GM23338 (cell line): ENCODE results near the gene SMIM10.

Experiments
- CREB1 ChIP-seq: fragments of 250-450 bp; sonication (Bioruptor Pico); IDR thresholded peaks from 2 replicates; pipeline ENCODE4 v1.5.0; 2020; ENCODE audit warnings: low read depth, mild to moderate bottlenecking, moderate library complexity
- POLR2AphosphoS5 ChIP-seq: IDR thresholded peaks from 2 replicates; pipeline ENCODE4 v1.6.1; 2016; ENCODE audit warnings: antibody characterized with exemption, low read depth
- TF ChIP-seq, protein P1 (sequence below), 2 experiments: fragments of 200-600 bp in 1 of 2; sonication (generic) in 1 of 2; conservative IDR thresholded peaks; 2 replicates each; pipeline versions ENCODE4 v1.5.1 to v1.6.1; 2016 to 2017; ENCODE audit warnings: antibody characterized with exemption in 2 of 2, low read depth in 2 of 2, mild to moderate bottlenecking in 2 of 2, moderate library complexity in 1 of 2
- TF ChIP-seq, protein P2 (sequence below): fragments of 250-450 bp; sonication (Bioruptor Pico); IDR thresholded peaks from 2 replicates; pipeline ENCODE4 v1.5.0; 2020; ENCODE audit warnings: mild to moderate bottlenecking, moderate library complexity

DNA sequence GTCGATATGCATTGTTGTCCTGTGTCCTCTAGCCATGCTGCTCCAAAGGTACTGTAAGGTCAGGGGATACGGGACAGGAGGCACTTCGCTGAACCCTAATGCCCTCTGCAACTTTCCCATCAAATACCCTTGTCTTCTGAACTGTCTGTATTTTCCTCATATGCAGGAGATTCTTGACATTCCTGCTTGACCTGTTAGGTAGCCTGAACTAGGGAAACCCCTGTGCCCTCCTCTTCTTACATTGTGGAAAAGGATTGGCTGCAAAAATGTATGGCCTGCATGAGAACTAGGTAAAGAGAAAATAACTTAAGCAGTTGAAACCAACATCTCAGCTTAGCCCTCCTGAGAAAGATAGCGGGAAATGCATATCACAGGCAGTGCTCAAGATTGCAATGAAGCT, 20.1 kb downstream of the SMIM10 start:
- TF ChIP-seq, protein P1, sequence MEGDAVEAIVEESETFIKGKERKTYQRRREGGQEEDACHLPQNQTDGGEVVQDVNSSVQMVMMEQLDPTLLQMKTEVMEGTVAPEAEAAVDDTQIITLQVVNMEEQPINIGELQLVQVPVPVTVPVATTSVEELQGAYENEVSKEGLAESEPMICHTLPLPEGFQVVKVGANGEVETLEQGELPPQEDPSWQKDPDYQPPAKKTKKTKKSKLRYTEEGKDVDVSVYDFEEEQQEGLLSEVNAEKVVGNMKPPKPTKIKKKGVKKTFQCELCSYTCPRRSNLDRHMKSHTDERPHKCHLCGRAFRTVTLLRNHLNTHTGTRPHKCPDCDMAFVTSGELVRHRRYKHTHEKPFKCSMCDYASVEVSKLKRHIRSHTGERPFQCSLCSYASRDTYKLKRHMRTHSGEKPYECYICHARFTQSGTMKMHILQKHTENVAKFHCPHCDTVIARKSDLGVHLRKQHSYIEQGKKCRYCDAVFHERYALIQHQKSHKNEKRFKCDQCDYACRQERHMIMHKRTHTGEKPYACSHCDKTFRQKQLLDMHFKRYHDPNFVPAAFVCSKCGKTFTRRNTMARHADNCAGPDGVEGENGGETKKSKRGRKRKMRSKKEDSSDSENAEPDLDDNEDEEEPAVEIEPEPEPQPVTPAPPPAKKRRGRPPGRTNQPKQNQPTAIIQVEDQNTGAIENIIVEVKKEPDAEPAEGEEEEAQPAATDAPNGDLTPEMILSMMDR (conservative IDR thresholded peaks at IDR 0.05; ENCODE audit: low read depth in 2 of 2) = no peak
- no peak for TF ChIP-seq POLR2AphosphoS5
- no peak for TF ChIP-seq CREB1 (CRISPR knock-in tag)
- TF ChIP-seq, protein P2, sequence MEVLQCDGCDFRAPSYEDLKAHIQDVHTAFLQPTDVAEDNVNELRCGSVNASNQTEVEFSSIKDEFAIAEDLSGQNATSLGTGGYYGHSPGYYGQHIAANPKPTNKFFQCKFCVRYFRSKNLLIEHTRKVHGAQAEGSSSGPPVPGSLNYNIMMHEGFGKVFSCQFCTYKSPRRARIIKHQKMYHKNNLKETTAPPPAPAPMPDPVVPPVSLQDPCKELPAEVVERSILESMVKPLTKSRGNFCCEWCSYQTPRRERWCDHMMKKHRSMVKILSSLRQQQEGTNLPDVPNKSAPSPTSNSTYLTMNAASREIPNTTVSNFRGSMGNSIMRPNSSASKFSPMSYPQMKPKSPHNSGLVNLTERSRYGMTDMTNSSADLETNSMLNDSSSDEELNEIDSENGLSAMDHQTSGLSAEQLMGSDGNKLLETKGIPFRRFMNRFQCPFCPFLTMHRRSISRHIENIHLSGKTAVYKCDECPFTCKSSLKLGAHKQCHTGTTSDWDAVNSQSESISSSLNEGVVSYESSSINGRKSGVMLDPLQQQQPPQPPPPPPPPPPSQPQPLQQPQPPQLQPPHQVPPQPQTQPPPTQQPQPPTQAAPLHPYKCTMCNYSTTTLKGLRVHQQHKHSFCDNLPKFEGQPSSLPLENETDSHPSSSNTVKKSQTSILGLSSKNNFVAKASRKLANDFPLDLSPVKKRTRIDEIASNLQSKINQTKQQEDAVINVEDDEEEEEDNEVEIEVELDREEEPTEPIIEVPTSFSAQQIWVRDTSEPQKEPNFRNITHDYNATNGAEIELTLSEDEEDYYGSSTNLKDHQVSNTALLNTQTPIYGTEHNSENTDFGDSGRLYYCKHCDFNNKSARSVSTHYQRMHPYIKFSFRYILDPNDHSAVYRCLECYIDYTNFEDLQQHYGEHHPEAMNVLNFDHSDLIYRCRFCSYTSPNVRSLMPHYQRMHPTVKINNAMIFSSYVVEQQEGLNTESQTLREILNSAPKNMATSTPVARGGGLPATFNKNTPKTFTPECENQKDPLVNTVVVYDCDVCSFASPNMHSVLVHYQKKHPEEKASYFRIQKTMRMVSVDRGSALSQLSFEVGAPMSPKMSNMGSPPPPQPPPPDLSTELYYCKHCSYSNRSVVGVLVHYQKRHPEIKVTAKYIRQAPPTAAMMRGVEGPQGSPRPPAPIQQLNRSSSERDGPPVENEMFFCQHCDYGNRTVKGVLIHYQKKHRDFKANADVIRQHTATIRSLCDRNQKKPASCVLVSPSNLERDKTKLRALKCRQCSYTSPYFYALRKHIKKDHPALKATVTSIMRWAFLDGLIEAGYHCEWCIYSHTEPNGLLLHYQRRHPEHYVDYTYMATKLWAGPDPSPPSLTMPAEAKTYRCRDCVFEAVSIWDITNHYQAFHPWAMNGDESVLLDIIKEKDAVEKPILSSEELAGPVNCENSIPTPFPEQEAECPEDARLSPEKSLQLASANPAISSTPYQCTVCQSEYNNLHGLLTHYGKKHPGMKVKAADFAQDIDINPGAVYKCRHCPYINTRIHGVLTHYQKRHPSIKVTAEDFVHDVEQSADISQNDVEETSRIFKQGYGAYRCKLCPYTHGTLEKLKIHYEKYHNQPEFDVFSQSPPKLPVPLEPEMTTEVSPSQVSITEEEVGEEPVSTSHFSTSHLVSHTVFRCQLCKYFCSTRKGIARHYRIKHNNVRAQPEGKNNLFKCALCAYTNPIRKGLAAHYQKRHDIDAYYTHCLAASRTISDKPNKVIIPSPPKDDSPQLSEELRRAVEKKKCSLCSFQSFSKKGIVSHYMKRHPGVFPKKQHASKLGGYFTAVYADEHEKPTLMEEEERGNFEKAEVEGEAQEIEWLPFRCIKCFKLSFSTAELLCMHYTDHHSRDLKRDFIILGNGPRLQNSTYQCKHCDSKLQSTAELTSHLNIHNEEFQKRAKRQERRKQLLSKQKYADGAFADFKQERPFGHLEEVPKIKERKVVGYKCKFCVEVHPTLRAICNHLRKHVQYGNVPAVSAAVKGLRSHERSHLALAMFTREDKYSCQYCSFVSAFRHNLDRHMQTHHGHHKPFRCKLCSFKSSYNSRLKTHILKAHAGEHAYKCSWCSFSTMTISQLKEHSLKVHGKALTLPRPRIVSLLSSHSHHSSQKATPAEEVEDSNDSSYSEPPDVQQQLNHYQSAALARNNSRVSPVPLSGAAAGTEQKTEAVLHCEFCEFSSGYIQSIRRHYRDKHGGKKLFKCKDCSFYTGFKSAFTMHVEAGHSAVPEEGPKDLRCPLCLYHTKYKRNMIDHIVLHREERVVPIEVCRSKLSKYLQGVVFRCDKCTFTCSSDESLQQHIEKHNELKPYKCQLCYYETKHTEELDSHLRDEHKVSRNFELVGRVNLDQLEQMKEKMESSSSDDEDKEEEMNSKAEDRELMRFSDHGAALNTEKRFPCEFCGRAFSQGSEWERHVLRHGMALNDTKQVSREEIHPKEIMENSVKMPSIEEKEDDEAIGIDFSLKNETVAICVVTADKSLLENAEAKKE = no peak
